Keratinocyte (primary cell): Measurements from ENCODE around the gene TCP11. TPM values are rescaled to one million over a fixed set of nuclear protein-coding genes. Genes with fewer than 3 reads are reported as not detected.
A peak's percentile ranks its signal among the peaks of the same experiment; 100 is the strongest.

Source experiments
- DNase-seq: peaks from one replicate; pipeline ENCODE4 v3.0.0-alpha.2; 2011; ENCODE audit warnings: low read depth, missing footprints, low spot score
- FAIRE-seq: peaks from 2 replicates; lab custom pipeline; 2011; peaks lifted over from hg19 to GRCh38; lab: Jason Lieb, UNC
- H2AFZ ChIP-seq: 2 replicates; pipeline ENCODE4 v1.6.0; 2012; ENCODE audit warnings: low read length, control low read depth, inconsistent platforms; ENCODE audit not compliant: control insufficient read depth
- H3K27ac ChIP-seq: 2 replicates; pipeline ENCODE4 v1.5.1; 2011; ENCODE audit warnings: low read length; ENCODE audit not compliant: control insufficient read depth, insufficient read depth
- H3K27me3 ChIP-seq: 3 replicates; pipeline ENCODE4 v1.6.0; 2011; ENCODE audit warnings: low read length; ENCODE audit not compliant: control insufficient read depth, insufficient read depth; ENCODE audit errors: extremely low read depth
- H3K36me3 ChIP-seq, 2 experiments: 2 replicates in 1 of 2; 3 replicates in 1 of 2; pipeline ENCODE4 v1.5.1; 2011; ENCODE audit warnings: low read length in 2 of 2, mild to moderate bottlenecking in 1 of 2; ENCODE audit not compliant: control insufficient read depth in 2 of 2, insufficient read depth in 2 of 2; ENCODE audit errors: extremely low read depth in 1 of 2
- H3K4me1 ChIP-seq: 3 replicates; pipeline ENCODE4 v1.5.1; 2011; ENCODE audit warnings: low read length; ENCODE audit not compliant: control insufficient read depth, insufficient read depth; ENCODE audit errors: extremely low read depth
- H3K4me2 ChIP-seq: 3 replicates; pipeline ENCODE4 v1.6.0; 2011; ENCODE audit warnings: low read depth, low read length; ENCODE audit not compliant: control insufficient read depth, insufficient read depth; ENCODE audit errors: extremely low read depth
- H3K4me3 ChIP-seq, 3 experiments: fragments of 200-600 bp in 1 of 3; sonication (generic) in 1 of 3; 2 replicates in 2 of 3; 3 replicates in 1 of 3; pipeline ENCODE4 v1.5.1; 2011 to 2016; ENCODE audit warnings: low read length in 3 of 3, mild to moderate bottlenecking in 3 of 3, control low read depth in 2 of 3, inconsistent platforms in 1 of 3, low read depth in 1 of 3, mixed read lengths in 1 of 3, mixed run types in 1 of 3, moderate library complexity in 1 of 3; ENCODE audit not compliant: control insufficient read depth in 2 of 3, insufficient read depth in 2 of 3; ENCODE audit errors: extremely low read depth in 1 of 3
- H3K79me2 ChIP-seq: 2 replicates; pipeline ENCODE4 v1.6.0; 2012; ENCODE audit warnings: low read length; ENCODE audit not compliant: control insufficient read depth, insufficient read depth
- H3K9ac ChIP-seq: 3 replicates; pipeline ENCODE4 v1.6.0; 2011; ENCODE audit warnings: low read length; ENCODE audit not compliant: control insufficient read depth, insufficient read depth; ENCODE audit errors: extremely low read depth
- H3K9me1 ChIP-seq: 3 replicates; pipeline ENCODE4 v1.6.0; 2011; ENCODE audit warnings: low read length; ENCODE audit not compliant: control insufficient read depth, insufficient read depth; ENCODE audit errors: extremely low read depth
- H3K9me3 ChIP-seq: 2 replicates; pipeline ENCODE4 v1.5.1; 2012; ENCODE audit warnings: low read depth, low read length; ENCODE audit not compliant: control insufficient read depth
- H4K20me1 ChIP-seq: 3 replicates; pipeline ENCODE4 v1.6.0; 2011; ENCODE audit warnings: low read length; ENCODE audit not compliant: control insufficient read depth, insufficient read depth; ENCODE audit errors: extremely low read depth
- EZH2 ChIP-seq: IDR thresholded peaks from one replicate; pipeline ENCODE4 v1.6.1; 2012; ENCODE audit warnings: inconsistent platforms, mild to moderate bottlenecking, low read length, moderate library complexity
- dilution Hi-C: fragments of 300-500 bp; cut with MboI; formaldehyde crosslinking; loops from one replicate; pipeline ENCODE4 v1.7.0; 2020; ENCODE audit warnings: low sequenced_read_pairs; ENCODE audit not compliant: extremely low pct_ligation_motif_present
- polyA plus RNA-seq, 5 experiments: library from polyadenylated mRNA; depleted of rRNA in 3 of 5; stranded (reverse) in 3 of 5; stranded (forward) in 1 of 5; unstranded in 1 of 5; fragments of >200 nt; gene quantifications; 1 replicate in 1 of 5; 2 replicates in 3 of 5; 3 replicates in 1 of 5; pipeline versions ENCODE4 v1.2.1 to v1.2.3, GENCODE V29; 2011 to 2012; ENCODE audit warnings: missing spikeins in 2 of 5, low read depth in 1 of 5, low replicate concordance in 1 of 5
- TF ChIP-seq, protein P1 (sequence below), 3 experiments: IDR thresholded peaks in 1 of 3; conservative IDR thresholded peaks in 1 of 3; optimal IDR thresholded peaks in 1 of 3; 2 replicates in 2 of 3; 3 replicates in 1 of 3; pipeline versions ENCODE3 to v1.5.1; 2011; ENCODE audit warnings: low read length in 3 of 3, mild to moderate bottlenecking in 3 of 3, moderate library complexity in 2 of 3, control low read depth in 1 of 3, inconsistent platforms in 1 of 3; ENCODE audit not compliant: insufficient read depth in 2 of 3; ENCODE audit errors: extremely low read depth in 1 of 3

TCP11 gene
- polyA plus RNA-seq, 1 donor (not counting 4 experiments of a cell fraction or from before 2014, with no cell fraction given), result not detected

DNA sequence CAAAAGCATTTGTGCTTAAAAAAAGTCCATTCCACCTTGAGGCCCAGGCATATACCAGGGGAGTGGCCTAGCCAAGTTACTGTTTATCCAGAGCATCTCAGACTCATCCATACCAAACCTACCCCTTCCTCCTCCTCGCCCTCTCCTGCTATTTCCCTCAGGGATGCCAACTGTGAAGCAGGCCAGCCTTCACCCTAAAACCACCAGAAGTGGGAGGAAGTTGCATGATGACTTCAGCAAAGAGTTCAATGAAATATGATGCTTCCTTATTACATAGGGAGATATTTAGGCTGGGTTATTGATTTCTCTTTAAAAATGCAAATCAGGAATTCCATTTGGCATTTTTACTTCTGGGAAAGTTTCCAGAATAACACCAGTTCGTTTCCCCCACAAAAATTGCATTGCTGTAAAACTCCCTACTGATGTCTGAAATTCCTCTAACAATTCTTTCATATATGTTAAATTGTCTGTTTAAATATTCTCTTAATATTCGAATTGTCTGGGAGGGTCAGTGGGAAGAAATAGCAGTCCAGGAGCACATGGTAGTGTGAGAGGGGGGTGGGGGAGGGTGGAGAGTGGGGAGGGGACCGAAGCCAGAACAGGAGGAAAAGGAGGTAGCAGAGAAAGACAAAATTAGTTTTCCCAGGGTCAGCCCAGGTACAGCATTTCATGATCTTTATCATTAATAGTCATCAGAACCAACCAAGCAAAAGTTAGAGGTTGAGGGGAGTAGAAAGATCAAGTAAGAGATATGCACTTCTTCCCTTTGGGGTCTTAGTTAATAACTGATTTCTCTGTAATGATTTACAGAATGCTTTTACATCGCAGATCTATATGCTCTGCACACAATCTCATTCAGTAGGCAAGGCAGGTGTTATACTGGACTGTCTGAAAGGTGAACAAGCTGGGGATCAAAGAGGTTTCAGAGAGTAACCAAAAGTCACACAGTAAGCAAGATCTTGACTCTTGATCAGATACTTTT, 1.7 kb upstream of the TCP11 start:
- Histone ChIP-seq H3K4me1 (peaks cover 4% of the 10 kb centered on the region), H2AFZ (no peak overlapping the region), H3K9ac (no peak overlapping the region), H3K27ac (no peak overlapping the region), H3K9me3 (no peaks in the 10 kb centered on the region), H3K27me3 (no peaks in the 10 kb centered on the region), H3K4me3 (no peak overlapping the region), H3K4me2 (no peak overlapping the region), H4K20me1 (no peaks in the 10 kb centered on the region), H3K79me2 (no peaks in the 10 kb centered on the region), H3K9me1 (no peaks in the 10 kb centered on the region), H3K36me3 (no peaks in the 10 kb centered on the region)
- FAIRE-seq, result no peak
- dilution Hi-C loops, result no loop called here
- TF ChIP-seq, protein P1, sequence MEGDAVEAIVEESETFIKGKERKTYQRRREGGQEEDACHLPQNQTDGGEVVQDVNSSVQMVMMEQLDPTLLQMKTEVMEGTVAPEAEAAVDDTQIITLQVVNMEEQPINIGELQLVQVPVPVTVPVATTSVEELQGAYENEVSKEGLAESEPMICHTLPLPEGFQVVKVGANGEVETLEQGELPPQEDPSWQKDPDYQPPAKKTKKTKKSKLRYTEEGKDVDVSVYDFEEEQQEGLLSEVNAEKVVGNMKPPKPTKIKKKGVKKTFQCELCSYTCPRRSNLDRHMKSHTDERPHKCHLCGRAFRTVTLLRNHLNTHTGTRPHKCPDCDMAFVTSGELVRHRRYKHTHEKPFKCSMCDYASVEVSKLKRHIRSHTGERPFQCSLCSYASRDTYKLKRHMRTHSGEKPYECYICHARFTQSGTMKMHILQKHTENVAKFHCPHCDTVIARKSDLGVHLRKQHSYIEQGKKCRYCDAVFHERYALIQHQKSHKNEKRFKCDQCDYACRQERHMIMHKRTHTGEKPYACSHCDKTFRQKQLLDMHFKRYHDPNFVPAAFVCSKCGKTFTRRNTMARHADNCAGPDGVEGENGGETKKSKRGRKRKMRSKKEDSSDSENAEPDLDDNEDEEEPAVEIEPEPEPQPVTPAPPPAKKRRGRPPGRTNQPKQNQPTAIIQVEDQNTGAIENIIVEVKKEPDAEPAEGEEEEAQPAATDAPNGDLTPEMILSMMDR (optimal IDR thresholded peaks at IDR 0.05 in 1 of 3, IDR thresholded peaks at IDR 0.05 in 1 of 3, conservative IDR thresholded peaks at IDR 0.05 in 1 of 3; ENCODE audit: extremely low read depth in 1 of 3, insufficient read depth in 2 of 3, low read length in 3 of 3), result no peak
- TF ChIP-seq EZH2, result no peak
- no peak for DNase-seq

DNA sequence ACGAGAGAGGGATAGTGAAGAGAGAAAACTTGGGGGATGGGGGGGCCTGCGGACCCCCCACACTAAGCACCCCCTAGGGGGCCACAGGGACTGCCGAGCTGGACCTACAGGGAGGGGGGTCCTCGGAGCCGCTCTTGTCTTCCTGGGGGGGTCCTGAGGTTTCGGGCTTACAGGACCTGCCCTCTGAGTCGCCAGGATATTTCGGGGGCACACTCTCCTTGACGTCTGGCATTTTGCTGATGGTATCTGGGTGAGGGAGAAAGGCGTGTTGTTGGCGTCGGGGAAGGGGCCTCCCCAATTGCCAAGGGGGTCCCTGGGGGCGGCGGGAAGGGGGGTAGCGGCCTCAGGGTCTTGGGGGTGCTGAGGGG, 516 bp downstream of the TCP11 start:
- Histone ChIP-seq H3K4me1 (peaks cover 2% of the 10 kb centered on the region), H3K4me3 (no peak overlapping the region), H2AFZ (no peak overlapping the region), H3K27me3 (no peaks in the 10 kb centered on the region), H3K36me3 (no peaks in the 10 kb centered on the region), H3K27ac (no peak overlapping the region), H4K20me1 (no peaks in the 10 kb centered on the region), H3K9me1 (no peaks in the 10 kb centered on the region), H3K79me2 (no peaks in the 10 kb centered on the region), H3K9ac (no peak overlapping the region), H3K9me3 (no peaks in the 10 kb centered on the region), H3K4me2 (peak overlapping the region; percentile 27)
- FAIRE-seq, result no peak
- dilution Hi-C loops, result no loop called here
- no peak for DNase-seq
- TF ChIP-seq EZH2, result no peak
- TF ChIP-seq, protein P1 (optimal IDR thresholded peaks at IDR 0.05 in 1 of 3, IDR thresholded peaks at IDR 0.05 in 1 of 3, conservative IDR thresholded peaks at IDR 0.05 in 1 of 3; ENCODE audit: extremely low read depth in 1 of 3, insufficient read depth in 2 of 3, low read length in 3 of 3), result no peak
